Endothelial cell of umbilical vein (primary cell): Measurements from ENCODE around the gene NSA2. TPM values are rescaled to one million over a fixed set of nuclear protein-coding genes. Genes with fewer than 3 reads are reported as not detected.

ENCODE experiments used
- BruUV-seq: library from RNA; stranded (reverse); fragments of 400-500 nt; replicated peaks from 2 replicates; lab custom pipeline; 2021; lab: Mats Ljungman, UMichigan
- CTCF ChIA-PET: fragments of 300-600, 350-600 bp; sonication (Branson Sonifier 250); formaldehyde crosslinking; loops from one replicate; lab custom pipeline; 2021; ENCODE audit warnings: antibody characterized with exemption, inconsistent platforms; lab: Charles Lee
- POLR2A ChIA-PET: fragments of 300-600, 350-600 bp; sonication (Branson Sonifier 250); formaldehyde crosslinking; loops from one replicate; lab custom pipeline; 2021; ENCODE audit warnings: antibody characterized with exemption, inconsistent platforms; lab: Charles Lee
- DNase-seq: peaks from one replicate; pipeline ENCODE4 v3.0.0-alpha.2; 2011; ENCODE audit warnings: low read depth, low spot score
- FAIRE-seq: peaks from 2 replicates; lab custom pipeline; 2011; peaks lifted over from hg19 to GRCh38; lab: Jason Lieb, UNC
- H2AFZ ChIP-seq: 2 replicates; pipeline ENCODE4 v1.6.0; 2012; ENCODE audit warnings: low read depth, low read length, control low read depth, inconsistent platforms
- H3K27ac ChIP-seq: 2 replicates; pipeline ENCODE4 v1.5.1; 2011; ENCODE audit warnings: low read depth, mild to moderate bottlenecking, control low read depth, low read length, moderate library complexity; ENCODE audit not compliant: insufficient read depth
- H3K27me3 ChIP-seq, 2 experiments: 2 replicates each; pipeline versions ENCODE4 v1.6.0 to v1.6.1; 2011; ENCODE audit warnings: low read length in 2 of 2, mixed read lengths in 1 of 2; ENCODE audit not compliant: control insufficient read depth in 2 of 2, insufficient read depth in 2 of 2
- H3K36me3 ChIP-seq, 2 experiments: 2 replicates in 1 of 2; 3 replicates in 1 of 2; pipeline ENCODE4 v1.5.1; 2011; ENCODE audit warnings: low read length in 2 of 2, mild to moderate bottlenecking in 1 of 2, moderate library complexity in 1 of 2; ENCODE audit not compliant: control insufficient read depth in 2 of 2, insufficient read depth in 2 of 2; ENCODE audit errors: extremely low read depth in 1 of 2
- H3K4me1 ChIP-seq: 3 replicates; pipeline ENCODE4 v1.5.1; 2011; ENCODE audit warnings: mild to moderate bottlenecking, low read length; ENCODE audit not compliant: control insufficient read depth, insufficient read depth; ENCODE audit errors: extremely low read depth
- H3K4me2 ChIP-seq: 2 replicates; pipeline ENCODE4 v1.6.1; 2011; ENCODE audit warnings: low read length, control low read depth, mixed read lengths; ENCODE audit not compliant: insufficient read depth
- H3K4me3 ChIP-seq, 3 experiments: fragments of 200-600 bp in 1 of 3; sonication (generic), shearing (Covaris generic) in 1 of 3; replicated peaks in 1 of 3; 2 replicates each; pipeline ENCODE4 v1.5.1; 2011 to 2016; ENCODE audit warnings: control low read depth in 3 of 3, low read length in 3 of 3, mild to moderate bottlenecking in 2 of 3, inconsistent platforms in 1 of 3, low read depth in 1 of 3, moderate library complexity in 1 of 3; ENCODE audit not compliant: insufficient read depth in 1 of 3
- H3K79me2 ChIP-seq: 2 replicates; pipeline ENCODE4 v1.6.0; 2012; ENCODE audit warnings: low read length, inconsistent platforms; ENCODE audit not compliant: control insufficient read depth, insufficient read depth
- H3K9ac ChIP-seq: replicated peaks from 2 replicates; pipeline ENCODE3; 2011; ENCODE audit warnings: low read length, control low read depth; ENCODE audit not compliant: insufficient read depth; ENCODE audit errors: extremely low read depth
- H3K9me1 ChIP-seq: replicated peaks from 3 replicates; pipeline ENCODE4 v1.6.0; 2011; ENCODE audit warnings: mild to moderate bottlenecking, low read length; ENCODE audit not compliant: control insufficient read depth, insufficient read depth; ENCODE audit errors: extremely low read depth
- H3K9me3 ChIP-seq: replicated peaks from 2 replicates; pipeline ENCODE4 v1.5.1; 2012; ENCODE audit warnings: low read length, inconsistent platforms; ENCODE audit not compliant: control insufficient read depth, insufficient read depth
- H4K20me1 ChIP-seq: replicated peaks from 2 replicates; pipeline ENCODE3; 2011; ENCODE audit warnings: mild to moderate bottlenecking, low read length; ENCODE audit not compliant: control insufficient read depth, insufficient read depth; ENCODE audit errors: extremely low read depth
- CTCF ChIP-seq, 2 donors: IDR thresholded peaks; 1 replicate in 1 of 2; 2 replicates in 1 of 2; pipeline ENCODE4 v1.5.1; 2011; ENCODE audit warnings: low read length in 2 of 2, mild to moderate bottlenecking in 2 of 2, moderate library complexity in 2 of 2, control low read depth in 1 of 2, inconsistent platforms in 1 of 2, low read depth in 1 of 2; ENCODE audit not compliant: insufficient read depth in 1 of 2; ENCODE audit errors: extremely low read depth in 1 of 2
- EZH2 ChIP-seq: IDR thresholded peaks from 2 replicates; pipeline ENCODE4 v1.6.1; 2012; ENCODE audit warnings: borderline replicate concordance, low read depth, mild to moderate bottlenecking, moderate library complexity, low read length, inconsistent platforms; ENCODE audit not compliant: severe bottlenecking
- FOS ChIP-seq: IDR thresholded peaks from 2 replicates; pipeline ENCODE4 v1.6.1; 2011; ENCODE audit warnings: mild to moderate bottlenecking, low read length, moderate library complexity, borderline replicate concordance; ENCODE audit not compliant: insufficient read depth
- GATA2 ChIP-seq: IDR thresholded peaks from 2 replicates; pipeline ENCODE4 v1.7.0; 2011; ENCODE audit warnings: low read depth, mild to moderate bottlenecking, moderate library complexity, mixed read lengths, low read length; ENCODE audit not compliant: insufficient read length, insufficient read depth
- JUN ChIP-seq: IDR thresholded peaks from 2 replicates; pipeline ENCODE4 v1.6.1; 2011; ENCODE audit warnings: borderline replicate concordance, low read depth; ENCODE audit not compliant: insufficient read length, insufficient read depth
- MAX ChIP-seq: IDR thresholded peaks from 2 replicates; pipeline ENCODE4 v1.6.1; 2011; ENCODE audit not compliant: insufficient read depth, insufficient read length
- MYC ChIP-seq: IDR thresholded peaks from one replicate; pipeline ENCODE4 v1.6.1; 2011; ENCODE audit warnings: mild to moderate bottlenecking, low read depth, low read length
- POLR2A ChIP-seq: IDR thresholded peaks from 2 replicates; pipeline ENCODE4 v1.6.1; 2012; ENCODE audit warnings: low read depth, mild to moderate bottlenecking, control low read depth, low read length
- POLR2AphosphoS5 ChIP-seq: IDR thresholded peaks from 2 replicates; pipeline ENCODE4 v1.6.1; 2012; ENCODE audit warnings: low read depth, mild to moderate bottlenecking, control low read depth, low read length, moderate library complexity; ENCODE audit not compliant: insufficient read depth
- dilution Hi-C: fragments of 300-500 bp; cut with MboI; formaldehyde crosslinking; loops from one replicate; pipeline ENCODE4 v1.15.0; 2019; ENCODE audit warnings: low sequenced_read_pairs; ENCODE audit not compliant: extremely low pct_ligation_motif_present
- intact Hi-C: fragments of 100-400 bp; cut with micrococcal nuclease; formaldehyde crosslinking; loops from one replicate; pipeline ENCODE4 v1.10.0; 2022
- polyA plus RNA-seq, 4 experiments: library from polyadenylated mRNA; depleted of rRNA in 3 of 4; stranded (reverse) in 3 of 4; unstranded in 1 of 4; fragments of >200 nt; gene quantifications; 2 replicates each; pipeline versions ENCODE4 v1.2.1 to v1.2.3, GENCODE V29; 2011 to 2012; ENCODE audit warnings: missing spikeins in 1 of 4
- total RNA-seq: library from RNA; stranded (reverse); gene quantifications from 2 replicates; pipeline ENCODE4 v1.2.3, GENCODE V29; 2021

The NSA2 gene
- total and polyA plus RNA-seq, 2 donors (not counting 3 experiments of a cell fraction or from before 2014, with no cell fraction given): 20.7 to 73.8 TPM

GRCh38 chr5:74765929-74766328 is 1.1 kb upstream of the NSA2 start:
- DNase-seq: no peak
- no TSS peak for BruUV-seq
- Histone ChIP-seq H3K27ac (no peak overlapping the region), H3K36me3 (peaks cover 0 to 2% of the 10 kb centered on the region in 2 experiments), H3K4me1 (peaks cover 17% of the 10 kb centered on the region), H2AFZ (no peak overlapping the region), H3K9me3 (no peaks in the 10 kb centered on the region), H3K4me2 (peak overlapping the region; percentile 84), H3K27me3 (no peaks in the 10 kb centered on the region), H3K9me1 (no peaks in the 10 kb centered on the region), H3K9ac (peak overlapping the region; percentile 68), H3K4me3 (peak overlapping the region; percentile 73 to 98 (median 86)), H4K20me1 (no peaks in the 10 kb centered on the region), H3K79me2 (peaks cover 40% of the 10 kb centered on the region)
- intact Hi-C loops (loop anchor here (1.0 to 2.0 kb wide), 3 partner anchors 153 to 1491 kb away; partner anchors contain the start of gene HMGCR), dilution Hi-C loops (no loop called here)
- ChIA-PET CTCF (no interaction called here), POLR2A (no interaction called here)
- no peak for FAIRE-seq
- TF ChIP-seq EZH2 (no peak), POLR2AphosphoS5 (no peak), POLR2A (no peak), MYC (no peak), GATA2 (no peak), CTCF (IDR thresholded peaks at IDR 0.05; ENCODE audit: extremely low read depth in 1 of 2, insufficient read depth in 1 of 2, low read depth in 1 of 2, low read length in 2 of 2) (no peak), JUN (no peak), FOS (no peak), MAX (no peak)
